CD4-positive, alpha-beta T cell (primary cell): ENCODE results near the gene PPIP5K1. TPM values are rescaled to one million over a fixed set of nuclear protein-coding genes. Genes with fewer than 3 reads are reported as not detected.
A peak's percentile ranks its signal among the peaks of the same experiment; 100 is the strongest.

Source experiments
- ATAC-seq: fragments of 200-7000 bp; cut with Tn5 transposase; one replicate; pipeline ENCODE4 v1.10.0; 2022; ENCODE audit warnings: mild to moderate bottlenecking; ENCODE audit not compliant: poor library complexity
- CTCF ChIA-PET: fragments of 350-600 bp; sonication (Branson Sonifier 250); formaldehyde crosslinking; loops from one replicate; lab custom pipeline; 2021; ENCODE audit warnings: antibody characterized with exemption, inconsistent platforms; lab: Charles Lee
- POLR2A ChIA-PET: fragments of 350-600 bp; sonication (Branson Sonifier 250); formaldehyde crosslinking; loops from one replicate; lab custom pipeline; 2021; ENCODE audit warnings: antibody characterized with exemption, inconsistent platforms; lab: Charles Lee
- DNase-seq, 14 experiments: peaks; one replicate each; pipeline ENCODE4 v3.0.0-alpha.2; 2013 to 2020; ENCODE audit warnings: mixed read lengths in 2 of 14
- H3K27ac ChIP-seq, 2 donors: one replicate each; pipeline versions ENCODE4 v1.5.1 to v1.7.0; 2013; ENCODE audit warnings: low read length in 2 of 2, low read depth in 1 of 2, mild to moderate bottlenecking in 1 of 2
- H3K27me3 ChIP-seq, 2 experiments: 1 replicate in 1 of 2; 2 replicates in 1 of 2; pipeline versions ENCODE4 v1.6.1 to v1.7.0; 2013; ENCODE audit warnings: low read length in 2 of 2, control low read depth in 1 of 2, mild to moderate bottlenecking in 1 of 2, moderate library complexity in 1 of 2; ENCODE audit not compliant: insufficient read depth in 2 of 2, control insufficient read depth in 1 of 2
- H3K36me3 ChIP-seq: one replicate; pipeline ENCODE4 v1.6.1; 2013; ENCODE audit warnings: low read length, control low read depth; ENCODE audit not compliant: insufficient read depth
- H3K4me1 ChIP-seq: one replicate; pipeline ENCODE4 v1.6.1; 2013; ENCODE audit warnings: low read length, control low read depth; ENCODE audit not compliant: insufficient read depth
- H3K4me3 ChIP-seq: one replicate; pipeline ENCODE4 v1.5.1; 2013; ENCODE audit warnings: mild to moderate bottlenecking, low read length, moderate library complexity
- H3K9me3 ChIP-seq, 2 experiments: 1 replicate in 1 of 2; 2 replicates in 1 of 2; pipeline versions ENCODE4 v1.6.1 to v1.7.0; 2013; ENCODE audit warnings: low read length in 2 of 2, mild to moderate bottlenecking in 2 of 2, control low read depth in 1 of 2, moderate library complexity in 1 of 2; ENCODE audit not compliant: control insufficient read depth in 1 of 2, insufficient read depth in 1 of 2
- H3K27ac Mint-ChIP-seq: one replicate; pipeline ENCODE4 v1.8.0; 2020; ENCODE audit warnings: mixed read lengths
- H3K27me3 Mint-ChIP-seq: one replicate; pipeline ENCODE4 v1.8.0; 2021; ENCODE audit warnings: mixed read lengths
- H3K36me3 Mint-ChIP-seq: one replicate; pipeline ENCODE4 v1.8.0; 2021; ENCODE audit warnings: low read depth, mixed read lengths
- H3K4me1 Mint-ChIP-seq: one replicate; pipeline ENCODE4 v1.8.0; 2021; ENCODE audit warnings: low read depth, mixed read lengths
- H3K4me3 Mint-ChIP-seq: one replicate; pipeline ENCODE4 v1.8.0; 2020; ENCODE audit warnings: mild to moderate bottlenecking, mixed read lengths
- H3K9me3 Mint-ChIP-seq: one replicate; pipeline ENCODE4 v1.8.0; 2020; ENCODE audit warnings: mixed read lengths
- CTCF ChIP-seq: fragments of 200-600 bp; IDR thresholded peaks from one replicate; pipeline ENCODE4 v1.8.0; 2022; ENCODE audit warnings: antibody characterized with exemption, mild to moderate bottlenecking
- intact Hi-C, 2 experiments: fragments of 100-400 bp; cut with DNase I in 1 of 2; cut with micrococcal nuclease in 1 of 2; formaldehyde crosslinking; loops; one replicate each; pipeline versions ENCODE4 v1.15.1 to v1.9.0; 2023 to 2025; cut with DNase I, micrococcal nuclease
- total RNA-seq, 174 experiments: library from RNA in 2 of 174; stranded (reverse) in 2 of 174; gene quantifications; one replicate each; pipeline ENCODE4 v1.2.3 and lab custom pipeline; 2021 to 2026

PPIP5K1 gene
- total RNA-seq, 2 experiments from 2014 or later = 16.9 to 23.8 TPM

- no peak overlapping the region for H3K27ac Mint-ChIP-seq
- DNase-seq (no peak), ATAC-seq (no peak)
- no peak overlapping the region for H3K4me3 Mint-ChIP-seq
- Histone ChIP-seq H3K27me3 (no peaks in the 10 kb centered on the region), H3K4me1 (no peaks in the 10 kb centered on the region), H3K36me3 (no peaks in the 10 kb centered on the region), H3K9me3 (no peaks in the 10 kb centered on the region), H3K27ac (no peak overlapping the region), H3K4me3 (no peak overlapping the region)
- H3K27me3 Mint-ChIP-seq = no peaks in the 10 kb centered on the region
- ChIA-PET CTCF (no interaction called here), POLR2A (no interaction called here)
- H3K36me3 Mint-ChIP-seq = no peaks in the 10 kb centered on the region
- TF ChIP-seq CTCF = no peak
- no peaks in the 10 kb centered on the region for H3K9me3 Mint-ChIP-seq
- intact Hi-C loops = loop anchor here in 1 of 2 experiments (5.0 kb wide), 1 partner anchor 167 kb away; the partner anchor contains the start of gene LCMT2
- H3K4me1 Mint-ChIP-seq = no peaks in the 10 kb centered on the region
Observed at GRCh38 chr15:43498990-43499389, 91.0 kb downstream of the PPIP5K1 start.

DNA sequence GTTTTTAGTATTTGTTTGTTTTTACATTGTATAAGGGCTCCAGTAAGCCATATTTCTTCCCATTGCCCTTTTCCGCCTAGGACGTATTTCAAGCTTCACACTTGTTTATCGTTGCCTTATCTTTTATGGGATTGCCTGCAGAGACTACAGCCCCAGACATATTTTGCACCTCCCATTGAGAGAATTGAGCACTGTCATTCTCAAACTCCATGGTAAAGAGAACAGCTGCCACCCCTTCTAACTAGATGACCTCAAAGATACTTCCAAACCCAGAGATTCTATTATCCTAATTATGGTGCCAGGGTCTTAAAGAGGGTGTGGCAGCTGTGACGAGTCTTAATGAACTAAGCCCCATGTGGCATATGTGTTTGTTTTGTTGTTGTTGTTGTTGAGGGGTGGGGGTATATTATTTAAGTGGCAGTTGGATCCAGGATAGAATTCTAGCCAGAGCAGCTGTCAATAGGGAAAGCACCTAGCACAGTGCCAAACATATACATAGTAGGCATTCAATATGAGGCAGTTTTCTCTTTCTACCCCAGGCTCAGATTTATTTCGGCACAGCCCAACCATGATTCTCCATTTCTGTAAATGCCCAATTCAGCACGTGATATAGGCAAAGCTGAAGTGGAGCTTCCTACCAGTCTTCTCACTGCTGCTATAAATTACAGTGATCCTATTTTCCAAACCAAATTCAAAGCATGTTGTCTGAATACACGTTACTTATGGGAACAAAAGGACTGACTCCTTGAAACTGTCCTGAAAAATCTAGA, 96.1 kb downstream of the PPIP5K1 start:
- no peaks in the 10 kb centered on the region for H3K27me3 ChIP-seq
- Mint-ChIP-seq H3K9me3 (no peaks in the 10 kb centered on the region), H3K36me3 (peaks cover 32% of the 10 kb centered on the region), H3K4me1 (peaks cover 36% of the 10 kb centered on the region), H3K4me3 (peak overlapping the region; percentile 95), H3K27ac (peak overlapping the region; percentile 89), H3K27me3 (no peaks in the 10 kb centered on the region)
- no peak for TF ChIP-seq CTCF
- POLR2A ChIA-PET = interaction anchor here (1.2 to 5.0 kb wide), 3 partner anchors 17 to 58 kb away, joined by 3 to 55 read pairs (median 3); no protein-coding TSS in a partner anchor
- peaks cover 9% of the 10 kb centered on the region for H3K36me3 ChIP-seq
- H3K27ac ChIP-seq = peak overlapping the region; percentile 84 to 85
- peaks cover 15% of the 10 kb centered on the region for H3K4me1 ChIP-seq
- ATAC-seq (no peak), DNase-seq (no peak)
- intact Hi-C loops = loop anchor here (1.0 kb wide), 2 partner anchors 15 to 16 kb away; no protein-coding TSS in a partner anchor
- H3K4me3 ChIP-seq = peak overlapping the region; percentile 78
- H3K9me3 ChIP-seq = no peaks in the 10 kb centered on the region
- CTCF ChIA-PET = interaction anchor here (2.1 to 3.4 kb wide), 2 partner anchors 17 to 20 kb away, joined by 10 to 25 read pairs; no protein-coding TSS in a partner anchor

DNA sequence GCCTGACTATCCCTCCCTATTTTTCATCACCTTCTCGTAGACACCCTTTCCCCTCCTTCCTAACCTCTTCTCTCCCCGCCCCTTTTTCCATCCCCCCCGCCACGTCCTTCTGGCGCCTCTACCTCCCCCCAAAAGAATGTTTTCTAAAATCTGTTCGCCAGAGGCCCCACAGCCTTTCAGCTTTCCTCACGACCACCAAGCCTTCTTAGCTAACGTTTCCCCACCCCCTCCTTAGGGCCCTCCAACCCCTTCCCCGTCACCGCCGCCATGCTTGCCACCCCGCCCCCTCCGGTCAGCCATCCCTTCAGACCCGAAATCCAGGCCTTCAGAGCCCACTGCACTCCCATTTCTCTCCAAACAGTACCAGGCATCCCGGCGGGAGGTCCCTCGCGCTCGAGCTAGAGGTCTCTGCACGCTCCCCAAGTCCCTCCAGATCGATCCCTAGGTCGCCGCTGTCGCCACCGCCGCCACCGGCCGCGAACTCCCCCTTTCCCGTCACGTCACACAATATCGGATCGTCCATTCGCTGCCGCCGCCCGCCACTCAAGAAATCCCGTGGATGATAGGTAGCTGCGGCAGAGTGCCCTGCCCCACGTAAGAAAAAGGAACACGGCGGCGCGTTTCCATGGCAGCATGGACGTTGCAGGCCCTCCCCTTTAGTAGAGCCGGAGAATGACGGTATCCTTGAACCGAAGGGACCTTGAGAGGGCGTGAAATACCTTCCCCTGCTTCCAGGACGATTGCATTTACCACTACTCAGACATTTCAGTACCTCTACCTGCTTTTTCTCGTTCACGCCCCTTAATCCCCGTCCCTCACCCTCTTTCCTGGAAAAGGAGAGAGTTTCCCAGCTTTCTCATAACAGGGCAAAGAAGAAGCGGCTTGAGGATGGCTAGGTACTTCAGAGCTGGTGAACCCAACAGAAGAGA, 97.1 kb downstream of the PPIP5K1 start, which contains the start of gene TP53BP1:
TP53BP1 (minus strand) TSS at position 484 of the 929 bp plus-strand sequence; CDS start at position 371, 113 bp downstream.
- ChIA-PET CTCF (interaction anchor here (2.1 to 3.4 kb wide), 2 partner anchors 18 to 21 kb away, joined by 10 to 25 read pairs; no protein-coding TSS in a partner anchor), POLR2A (interaction anchor here (1.0 to 5.0 kb wide), 4 partner anchors 13 to 59 kb away, joined by 3 to 55 read pairs (median 3); no protein-coding TSS in a partner anchor)
- Histone ChIP-seq H3K9me3 (no peaks in the 10 kb centered on the region), H3K27ac (peak within 1 kb of the TSS; percentile 84 to 85), H3K4me1 (peaks cover 15% of the 10 kb centered on the region), H3K4me3 (peak within 1 kb of the TSS; percentile 78), H3K27me3 (no peaks in the 10 kb centered on the region), H3K36me3 (peaks cover 9% of the 10 kb centered on the region)
- no peak for TF ChIP-seq CTCF
- H3K4me1 Mint-ChIP-seq = peaks cover 37% of the 10 kb centered on the region
- peak within 1 kb of the TSS; percentile 89 for H3K27ac Mint-ChIP-seq
- H3K9me3 Mint-ChIP-seq = no peaks in the 10 kb centered on the region
- H3K4me3 Mint-ChIP-seq = peak within 1 kb of the TSS; percentile 95
- peaks cover 41% of the 10 kb centered on the region for H3K36me3 Mint-ChIP-seq
- ATAC-seq = peak; percentile 98
- intact Hi-C loops = loop anchor here in 1 of 2 experiments (1.0 kb wide), 1 partner anchor 17 kb away; no protein-coding TSS in a partner anchor
- H3K27me3 Mint-ChIP-seq = no peaks in the 10 kb centered on the region
- DNase-seq = peak; percentile 89 to 97 (median 94)
